GM18508 (cell line): ENCODE results near the gene RNF149.
"Not testable (repeated sequence)": the region's sequence is repeated elsewhere in the genome, so short reads cannot be mapped to it uniquely, and the experiment has no call there.

Source experiments
- ATAC-seq: cut with Tn5 transposase; IDR thresholded peaks from one replicate; pipeline ENCODE4 v1.9.1; 2021; ENCODE audit warnings: moderate number of reproducible peaks; ENCODE audit not compliant: insufficient read depth, unreplicated experiment

Gene RNF149

GRCh38 chr2:101264360-101264939 lies 44.1 kb downstream of the RNF149 start:
- ATAC-seq: no peak

- ATAC-seq: no peak
These were observed 45.1 kb downstream of the RNF149 start for GRCh38 chr2:101263377-101263800.

GRCh38 chr2:101262142-101262541 lies 46.4 kb downstream of the RNF149 start:
- ATAC-seq: no peak

GRCh38 chr2:101258804-101259203 lies 49.7 kb downstream of the RNF149 start:
- ATAC-seq: no peak

GRCh38 chr2:101256316-101256715 lies 52.2 kb downstream of the RNF149 start:
- ATAC-seq: no peak

- no peak for ATAC-seq
These were observed 53.0 kb downstream of the RNF149 start for GRCh38 chr2:101255501-101255900.

GRCh38 chr2:101253703-101254450 lies 54.6 kb downstream of the RNF149 start:
- ATAC-seq: no peak

GRCh38 chr2:101253013-101253702 lies 55.3 kb downstream of the RNF149 start:
- peak; percentile 19 for ATAC-seq

- peak; percentile 71 for ATAC-seq
These were observed 56.0 kb downstream of the RNF149 start, which contains the start of gene CNOT11 for GRCh38 chr2:101252408-101253012. CNOT11 (plus strand) TSS chr2:101252886; CDS start chr2:101252965, 79 bp downstream.

GRCh38 chr2:101251844-101252407 lies 56.6 kb downstream of the RNF149 start:
- peak; percentile 51 for ATAC-seq

- ATAC-seq: not testable (repeated sequence)
These were observed 57.2 kb downstream of the RNF149 start for GRCh38 chr2:101251246-101251781.

- ATAC-seq: no peak
These were observed 58.7 kb downstream of the RNF149 start for GRCh38 chr2:101249826-101250225.

- not testable (repeated sequence) for ATAC-seq
These were observed 59.7 kb downstream of the RNF149 start for GRCh38 chr2:101248756-101249155.

GRCh38 chr2:101245468-101245867 lies 63.0 kb downstream of the RNF149 start:
- ATAC-seq: not testable (repeated sequence)

- not testable (repeated sequence) for ATAC-seq
These were observed 63.6 kb downstream of the RNF149 start for GRCh38 chr2:101244899-101245298.

GRCh38 chr2:101244373-101244772 lies 64.1 kb downstream of the RNF149 start:
- not testable (repeated sequence) for ATAC-seq

- no peak for ATAC-seq
These were observed 67.3 kb downstream of the RNF149 start for GRCh38 chr2:101241158-101241557.

- not testable (repeated sequence) for ATAC-seq
These were observed 67.8 kb downstream of the RNF149 start for GRCh38 chr2:101240694-101241093.

- ATAC-seq: not testable (repeated sequence)
These were observed 68.8 kb downstream of the RNF149 start for GRCh38 chr2:101239760-101240118.
